SU-DHL-6 (cell line): Measurements from ENCODE around the gene USF2.

ENCODE experiments used
- CTCF ChIP-seq: fragments of 200-600 bp; sonication (generic); IDR thresholded peaks from one replicate; pipeline ENCODE4 v1.5.1; 2017; ENCODE audit warnings: antibody characterized with exemption, mild to moderate bottlenecking, low read length, moderate library complexity; ENCODE audit not compliant: insufficient read depth, poor library complexity, severe bottlenecking
- EZH2phosphoT487 ChIP-seq: fragments of 200-600 bp; sonication (generic), shearing (Covaris generic); conservative IDR thresholded peaks from 2 replicates; pipeline ENCODE4 v1.6.1; 2018; ENCODE audit warnings: mild to moderate bottlenecking, antibody characterized with exemption, low read length, moderate library complexity, mixed read lengths

- no peak for TF ChIP-seq CTCF
- no peak for TF ChIP-seq EZH2phosphoT487
Measured at GRCh38 chr19:35320065-35320713, 51.4 kb downstream of the USF2 start.
